ACHN (cell line): ENCODE measurements around the gene PBX3.

Source experiments
- DNase-seq: peaks from one replicate; pipeline ENCODE4 v3.0.0-alpha.2; 2015
- in situ Hi-C: cut with HindIII; loops from 2 replicates; pipeline ENCODE4 v1.10.0; 2017; ENCODE audit warnings: low sequenced_read_pairs, low pct_ligation_motif_present, low pct_unique_long_range_greater_than_20kb

The PBX3 gene

GRCh38 chr9:125747053-125747764 lies at the start of gene PBX3:
Gene PBX3, plus strand, starts transcription at chr9:125747373.
- peak; percentile 42 for DNase-seq
- in situ Hi-C loops: no loop called here

GRCh38 chr9:125699870-125700269 lies 47.3 kb upstream of the PBX3 start:
- in situ Hi-C loops: no loop called here
- DNase-seq: no peak

GRCh38 chr9:125700791-125701190 lies 46.4 kb upstream of the PBX3 start:
- in situ Hi-C loops: no loop called here
- peak; percentile 70 for DNase-seq

- DNase-seq: peak; percentile 90
- in situ Hi-C loops: no loop called here
Measured at GRCh38 chr9:125701351-125701750, 45.8 kb upstream of the PBX3 start.

- no peak for DNase-seq
- in situ Hi-C loops: no loop called here
Measured at GRCh38 chr9:125703662-125704061, 43.5 kb upstream of the PBX3 start.

- no peak for DNase-seq
- in situ Hi-C loops: no loop called here
Measured at GRCh38 chr9:125705893-125706292, 41.3 kb upstream of the PBX3 start.

- in situ Hi-C loops: no loop called here
- DNase-seq: peak; percentile 94
Measured at GRCh38 chr9:125706651-125707471, 40.3 kb upstream of the PBX3 start, which contains the start of gene MAPKAP1. Gene MAPKAP1, minus strand, starts transcription at chr9:125707208. Its CDS starts 34,634 bp downstream, at chr9:125672574.

- in situ Hi-C loops: no loop called here
- DNase-seq: no peak
Measured at GRCh38 chr9:125707472-125707804, 39.7 kb upstream of the PBX3 start.

GRCh38 chr9:125726456-125727132 lies 20.6 kb upstream of the PBX3 start:
- in situ Hi-C loops: no loop called here
- no peak for DNase-seq

GRCh38 chr9:125730168-125730567 lies 17.0 kb upstream of the PBX3 start:
- in situ Hi-C loops: no loop called here
- DNase-seq: no peak

GRCh38 chr9:125732562-125732961 lies 14.6 kb upstream of the PBX3 start:
- DNase-seq: no peak
- in situ Hi-C loops: no loop called here

GRCh38 chr9:125739436-125739835 lies 7.7 kb upstream of the PBX3 start:
- DNase-seq: no peak
- in situ Hi-C loops: no loop called here

GRCh38 chr9:125742657-125743056 lies 4.5 kb upstream of the PBX3 start:
- in situ Hi-C loops: no loop called here
- no peak for DNase-seq

GRCh38 chr9:125743682-125744428 lies 3.3 kb upstream of the PBX3 start:
- in situ Hi-C loops: no loop called here
- DNase-seq: no peak

GRCh38 chr9:125744616-125745015 lies 2.6 kb upstream of the PBX3 start:
- in situ Hi-C loops: no loop called here
- DNase-seq: peak; percentile 67

GRCh38 chr9:125745018-125745417 lies 2.2 kb upstream of the PBX3 start:
- DNase-seq: no peak
- in situ Hi-C loops: no loop called here

GRCh38 chr9:125745682-125746016 lies 1.5 kb upstream of the PBX3 start:
- in situ Hi-C loops: no loop called here
- DNase-seq: no peak

GRCh38 chr9:125746017-125746773 lies 978 bp upstream of the PBX3 start:
- DNase-seq: peak; percentile 96
- in situ Hi-C loops: no loop called here
